NCI-H1417 treated with DMSO at 0.1 percent for 48 hours (cell line): ENCODE results near the gene UCN.
"Not testable (repeated sequence)": the region's sequence is repeated elsewhere in the genome, so short reads cannot be mapped to it uniquely, and the experiment has no call there.

Experiments
- DNase-seq: peaks from one replicate; lab custom pipeline; 2025; lab: John Stamatoyannopoulos, UW

UCN gene

DNA sequence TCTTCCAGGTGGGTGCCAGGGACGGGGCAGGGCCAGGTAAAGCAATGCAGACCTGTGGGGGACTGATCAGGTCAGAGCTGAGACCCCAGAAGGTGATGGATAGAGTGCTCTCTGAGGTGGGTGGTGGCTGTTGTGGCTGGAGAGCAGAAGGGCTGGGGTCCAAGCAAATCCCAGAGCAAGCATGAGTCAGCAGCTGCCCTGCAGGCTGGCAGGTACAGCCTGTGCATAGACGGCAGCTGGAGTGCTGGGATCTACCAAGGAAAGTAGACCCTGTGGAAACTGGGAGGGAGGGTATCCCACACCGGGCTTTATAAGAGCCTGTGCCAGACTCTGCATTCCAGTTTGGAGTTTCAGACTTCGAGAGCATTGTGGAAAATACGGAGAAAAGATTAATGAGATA, 25.4 kb downstream of the UCN start:
- no peak for DNase-seq

DNA sequence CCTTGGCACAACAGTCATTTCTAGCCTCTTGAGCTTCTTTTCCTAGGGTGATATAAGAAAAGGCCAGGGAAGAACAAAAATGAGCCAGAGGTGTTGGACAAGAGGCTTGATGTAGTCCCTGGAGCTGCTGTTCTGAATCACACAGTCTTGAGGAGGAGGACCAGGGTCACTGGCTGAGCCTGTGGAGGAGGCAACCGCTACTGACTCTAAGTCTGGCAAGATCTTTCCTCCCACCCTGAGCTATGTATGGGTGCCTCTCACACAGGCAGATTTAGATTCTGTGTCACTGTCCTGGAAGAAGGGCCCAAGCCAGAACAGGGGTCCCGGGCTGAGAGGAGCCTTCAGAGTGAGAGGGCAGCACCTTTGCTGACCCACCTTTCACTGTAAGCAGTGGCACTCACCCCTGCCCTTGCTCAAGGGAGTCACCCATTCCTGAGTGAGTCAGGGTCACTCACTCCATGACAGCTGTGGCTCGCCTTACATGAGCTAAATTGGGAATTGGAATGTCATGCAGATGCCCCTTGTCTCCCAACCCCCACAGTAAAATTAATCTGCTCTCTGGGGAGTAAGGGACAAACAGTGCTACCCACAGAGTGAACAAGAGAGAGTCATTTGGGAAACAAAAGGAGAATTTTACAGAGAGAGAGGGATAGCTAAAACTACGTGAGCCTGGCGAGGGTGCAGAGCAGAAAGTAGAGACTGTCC, 26.2 kb downstream of the UCN start, which contains the start of gene TRIM54:
Gene TRIM54 (plus strand): TSS at position 575 of the 705 bp plus-strand sequence. CDS start 303 bp downstream, outside the sequence.
- no peak for DNase-seq

DNA sequence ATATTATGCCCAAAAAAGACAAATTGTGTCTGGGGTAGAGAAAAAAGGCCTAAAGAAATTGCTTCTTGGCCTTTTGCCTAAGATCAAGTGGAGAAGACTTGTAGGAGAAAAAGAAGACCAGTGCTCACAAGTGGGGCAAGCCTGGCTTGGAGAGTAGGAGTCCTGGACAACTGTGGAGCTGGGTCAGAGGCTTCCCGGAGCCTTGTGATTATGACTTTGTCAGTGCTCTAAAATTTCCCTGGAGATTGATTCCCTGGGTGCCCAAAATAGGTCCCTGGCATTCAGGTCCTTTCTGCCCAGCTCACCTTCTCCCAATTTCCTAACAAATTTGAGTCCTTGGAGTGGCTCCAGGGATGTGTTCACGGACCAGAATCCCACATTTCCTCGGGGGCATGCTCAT, 26.8 kb downstream of the UCN start:
- DNase-seq, result no peak

DNA sequence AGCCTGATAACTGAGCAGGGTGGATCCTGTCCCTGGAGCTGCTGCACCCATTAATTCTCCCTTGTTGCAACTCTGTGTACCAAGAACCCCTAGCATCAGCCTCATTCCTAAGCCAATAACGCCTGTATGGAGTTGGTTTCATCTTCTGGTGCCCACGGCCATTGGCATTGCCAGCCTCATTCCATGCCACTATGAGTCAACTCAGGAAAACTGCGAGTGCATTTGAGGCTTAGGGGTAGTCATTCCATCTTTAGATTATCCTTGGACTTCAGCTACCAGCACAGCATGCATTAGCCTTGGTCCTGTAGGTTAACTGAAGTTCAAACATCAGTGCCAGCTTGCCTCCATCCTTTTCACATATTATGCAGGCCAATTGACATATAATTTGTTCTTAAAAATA, 27.4 kb downstream of the UCN start:
- no peak for DNase-seq

DNA sequence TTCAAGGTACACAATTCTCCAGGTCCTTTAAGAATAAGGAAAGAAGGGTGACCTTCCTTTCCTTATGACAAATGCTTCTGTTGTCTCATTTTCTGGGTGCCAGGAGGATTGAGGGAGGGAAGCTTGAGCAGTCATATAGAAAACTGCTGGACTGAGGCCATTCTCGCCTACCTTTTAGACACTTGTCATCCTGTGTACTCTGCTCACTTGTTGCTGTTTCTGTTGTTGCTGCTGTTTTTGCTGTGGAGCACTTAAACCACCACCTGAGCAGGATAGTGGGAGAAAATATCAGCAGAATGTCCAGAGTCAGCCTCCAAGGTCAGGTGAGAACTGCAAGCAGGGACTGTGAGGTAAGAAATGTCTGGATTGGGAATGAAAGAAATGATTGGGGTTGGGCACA, 30.2 kb downstream of the UCN start:
- DNase-seq, result no peak

DNA sequence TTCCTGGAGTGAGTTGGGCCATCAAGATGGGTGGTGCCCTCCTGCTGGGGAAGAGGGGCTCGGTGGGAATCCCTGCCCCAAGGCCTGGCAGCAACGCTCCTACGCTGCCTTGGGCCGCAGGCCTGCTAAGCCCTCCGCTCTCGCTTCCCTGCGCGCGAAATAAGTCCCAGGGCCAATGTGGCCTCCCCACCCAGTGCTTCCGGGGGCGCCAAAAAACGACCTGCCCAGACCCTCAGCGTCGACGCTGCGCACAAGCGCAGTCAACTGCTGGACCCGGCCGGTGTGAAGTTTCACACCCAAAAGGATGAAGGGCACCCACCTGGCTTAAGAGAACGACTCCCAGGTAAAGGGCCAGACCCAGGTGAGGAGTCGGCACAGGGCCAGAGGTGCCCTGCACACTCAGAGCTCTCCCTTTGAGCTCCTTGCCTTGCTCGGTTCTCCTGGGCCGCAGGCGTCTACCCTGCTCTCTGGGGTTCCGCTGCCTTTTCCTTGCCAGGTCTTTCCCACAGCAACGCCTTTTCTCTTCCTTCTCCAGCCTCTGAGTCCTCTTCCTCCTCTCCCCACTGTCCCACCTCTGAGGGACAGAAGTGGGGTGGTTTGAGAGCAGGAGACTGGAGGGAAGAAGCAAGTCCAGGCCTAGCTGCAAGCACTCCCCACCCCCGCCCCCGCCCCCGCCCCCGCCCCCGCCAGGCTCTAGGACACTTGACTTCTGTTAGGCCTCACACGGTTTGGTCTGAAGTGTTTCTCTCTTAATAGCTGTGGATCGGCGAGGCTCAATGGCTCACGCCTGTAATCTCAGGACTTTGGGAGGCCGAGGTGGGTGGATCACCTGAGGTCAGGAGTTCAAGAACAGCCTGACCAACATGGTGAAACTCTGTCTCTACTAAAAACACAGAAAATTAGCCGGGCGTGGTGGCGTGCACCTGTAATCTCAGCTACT, 32.8 kb downstream of the UCN start, which contains the start of gene DNAJC5G:
Gene DNAJC5G (plus strand): TSS at position 223 of the 940 bp plus-strand sequence. CDS start 1,296 bp downstream, outside the sequence.
- DNase-seq, result no peak

DNA sequence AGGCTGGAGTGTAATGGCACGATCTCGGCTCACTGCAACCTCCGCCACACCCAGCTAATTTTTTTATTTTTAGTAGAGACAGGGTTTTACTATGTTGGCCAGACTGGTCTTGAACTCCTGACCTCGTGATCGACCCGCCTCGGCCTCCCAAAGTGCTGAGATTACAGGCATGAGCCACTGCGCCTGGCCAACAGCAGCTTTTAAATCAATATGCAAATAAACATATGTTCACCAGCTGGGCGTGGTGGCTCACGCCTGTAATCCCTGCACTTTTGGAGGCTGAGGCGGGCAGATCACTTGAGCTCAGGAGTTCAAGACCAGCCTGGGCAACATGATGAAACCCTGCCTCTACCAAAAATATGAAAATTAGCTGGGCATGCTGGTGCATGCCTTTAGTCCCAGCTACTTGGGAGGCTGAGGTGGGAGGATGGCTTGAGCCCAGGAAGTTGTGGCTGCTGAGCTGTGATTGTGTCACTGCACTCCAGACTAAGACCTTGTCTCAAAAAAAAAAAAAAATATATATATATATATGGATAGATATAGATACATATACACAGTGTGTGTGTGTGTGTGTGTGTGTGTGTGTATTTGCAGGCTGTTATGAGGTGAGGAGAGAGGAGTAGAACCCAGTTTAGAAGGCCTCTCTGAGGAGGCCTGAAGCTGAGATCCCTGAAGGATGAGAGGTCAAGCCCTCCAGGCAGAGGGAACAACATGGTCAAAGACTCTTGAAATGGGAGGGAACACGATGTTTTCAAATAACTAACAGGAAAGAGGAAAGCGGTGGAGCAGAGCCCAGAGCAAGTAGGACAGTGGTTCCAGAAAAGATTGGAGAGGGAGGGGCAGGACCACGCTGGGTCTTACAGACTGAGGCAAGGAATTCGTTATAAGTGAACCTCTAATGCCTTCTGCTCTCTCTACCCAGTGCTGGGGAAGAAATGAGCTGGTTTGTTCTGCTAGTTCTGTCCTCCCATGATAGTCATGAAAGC, 35.4 kb downstream of the UCN start:
- DNase-seq, result not testable (repeated sequence)

DNA sequence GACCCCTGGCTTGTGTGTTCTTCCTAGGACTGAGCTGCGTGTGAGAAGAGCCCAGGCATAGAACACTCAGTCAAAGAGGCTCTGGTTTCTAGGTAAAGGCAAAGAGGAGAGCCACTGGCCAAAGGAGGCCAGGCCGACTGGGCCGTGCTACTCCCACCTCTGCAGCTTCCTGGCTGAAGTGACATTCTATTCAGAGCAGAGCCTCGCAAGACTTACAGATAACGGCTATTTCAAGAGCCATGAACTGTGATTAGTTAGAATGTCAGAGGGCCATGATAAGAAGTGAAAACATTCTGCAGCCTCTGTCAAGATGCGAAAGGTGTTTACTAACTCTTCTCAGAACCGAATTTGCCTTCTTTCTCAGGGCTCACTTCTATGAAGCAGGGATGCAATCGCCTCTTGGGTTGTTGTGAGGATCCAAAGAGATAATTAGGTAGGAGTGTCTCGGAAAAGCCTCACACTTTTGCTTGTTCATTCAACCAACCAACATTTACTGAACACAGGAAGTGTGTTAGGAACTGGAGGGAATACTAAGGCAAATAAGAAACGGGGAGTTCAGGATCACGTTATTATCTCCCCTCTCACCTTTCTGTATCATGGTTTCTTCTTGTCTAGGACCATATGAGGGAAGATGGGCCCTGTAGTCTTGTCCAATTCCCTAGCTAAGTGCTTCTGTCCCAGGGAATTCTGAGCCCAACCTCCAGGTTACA, 36.5 kb downstream of the UCN start:
- no peak for DNase-seq

DNA sequence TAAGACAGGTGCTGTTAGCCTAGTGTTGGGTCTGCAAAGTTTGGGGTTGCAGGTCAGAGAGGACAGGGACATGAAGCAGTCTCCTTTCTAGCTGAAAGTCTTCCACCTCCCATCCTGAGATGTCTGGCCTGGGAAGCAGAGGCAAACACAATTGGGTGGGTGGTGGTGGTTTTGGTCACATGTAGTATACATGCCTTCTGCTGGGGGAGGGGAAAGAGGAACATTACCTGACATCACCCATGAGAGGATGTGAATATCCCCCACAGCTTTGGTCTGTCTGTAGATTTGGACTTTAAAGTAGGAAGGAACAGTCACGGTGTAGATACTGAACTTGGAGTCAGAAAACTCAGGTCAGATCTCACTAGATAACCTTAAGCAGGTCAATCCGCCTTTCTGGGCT, 37.6 kb downstream of the UCN start:
- no peak for DNase-seq

DNA sequence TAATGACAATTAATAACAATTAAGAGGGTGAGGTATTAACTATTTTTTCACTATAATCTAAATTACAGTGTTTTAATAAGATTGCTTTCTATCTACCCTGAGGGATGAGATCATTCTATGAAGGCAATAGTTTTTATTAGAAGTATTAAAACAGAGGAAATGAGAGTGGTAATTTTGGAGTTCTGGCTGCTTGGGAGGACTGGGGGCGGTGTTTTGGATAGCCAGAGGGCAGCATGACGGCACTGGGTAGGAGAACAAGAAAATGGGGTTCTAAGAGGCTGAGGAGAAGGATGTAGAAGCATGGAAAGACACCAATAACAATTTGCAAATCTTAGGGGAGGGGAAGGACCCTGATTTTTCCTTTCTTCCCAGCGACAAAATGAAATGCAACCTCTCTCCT, 38.1 kb downstream of the UCN start:
- no peak for DNase-seq

DNA sequence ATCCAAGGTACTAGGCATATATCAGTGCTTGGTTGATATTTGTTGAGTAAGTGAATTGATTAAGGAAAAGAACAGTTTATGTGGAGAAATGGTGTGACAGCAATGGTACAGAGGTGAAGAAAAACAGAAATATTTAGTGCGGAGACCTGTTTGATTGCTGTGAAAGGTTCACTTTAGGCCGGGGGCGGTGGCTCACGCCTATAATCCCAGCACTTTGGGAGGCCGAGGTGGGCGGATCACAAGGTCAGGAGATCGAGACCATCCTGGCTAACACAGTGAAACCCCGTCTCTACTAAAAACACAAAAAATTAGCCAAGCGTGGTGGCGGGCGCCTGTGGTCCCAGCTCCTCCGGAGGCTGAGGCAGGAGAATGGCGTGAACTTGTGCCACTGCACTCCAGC, 39.9 kb downstream of the UCN start:
- DNase-seq, result not testable (repeated sequence)

DNA sequence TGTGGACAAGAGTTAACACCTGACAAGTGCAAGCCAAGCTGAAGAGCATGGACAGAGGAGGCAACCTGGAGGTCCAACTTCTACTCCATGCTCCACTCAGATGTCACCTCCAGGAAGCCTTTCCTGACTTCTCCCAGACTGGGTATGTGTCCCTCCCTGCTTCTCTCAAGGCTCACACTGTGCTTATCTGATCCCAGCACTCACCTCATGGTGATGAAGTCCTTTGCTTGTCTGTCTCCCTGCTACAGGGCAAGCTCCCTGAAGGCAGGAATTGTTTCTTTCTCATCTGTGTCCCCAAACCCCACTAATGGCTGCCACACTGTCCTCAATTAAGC, 42.7 kb downstream of the UCN start:
- no peak for DNase-seq

DNA sequence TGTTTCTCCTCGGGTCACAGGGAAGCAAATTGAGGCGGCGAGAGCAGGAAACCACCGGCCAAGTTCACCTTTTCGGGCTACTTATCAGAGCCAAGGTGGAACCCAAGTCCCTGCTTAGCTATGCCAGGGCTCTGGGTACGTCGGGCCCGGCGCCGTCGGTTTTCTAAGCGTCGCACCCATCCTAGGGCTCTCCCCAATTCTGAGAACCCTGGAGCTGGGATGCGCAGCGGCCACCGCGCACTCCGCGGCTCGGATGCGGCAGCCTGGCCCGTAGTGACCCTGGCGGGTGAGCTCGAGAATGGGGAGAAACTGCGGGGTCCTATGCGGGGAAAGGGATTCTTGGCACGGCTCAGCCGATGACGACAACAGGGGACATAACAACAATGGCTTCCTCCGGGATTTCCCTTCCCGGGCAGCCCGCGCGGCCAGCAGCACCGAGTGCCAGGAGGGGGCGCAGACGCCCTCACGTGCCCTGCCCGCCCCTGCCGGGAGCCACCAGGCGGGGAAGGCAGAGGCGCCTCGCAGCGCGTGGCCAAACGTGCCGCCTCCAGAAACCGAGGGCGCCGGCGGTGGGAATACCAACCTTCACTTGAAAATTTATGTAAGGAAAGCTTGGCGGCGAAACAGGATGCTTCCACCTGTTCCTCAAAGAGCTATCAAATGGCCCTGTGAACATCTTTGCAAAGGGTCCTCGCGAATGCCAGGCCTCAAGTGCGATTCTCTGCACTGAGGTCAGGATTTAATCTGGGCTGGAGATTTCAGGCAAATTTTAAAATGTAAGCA, 43.3 kb downstream of the UCN start:
- peak; percentile 32 for DNase-seq

DNA sequence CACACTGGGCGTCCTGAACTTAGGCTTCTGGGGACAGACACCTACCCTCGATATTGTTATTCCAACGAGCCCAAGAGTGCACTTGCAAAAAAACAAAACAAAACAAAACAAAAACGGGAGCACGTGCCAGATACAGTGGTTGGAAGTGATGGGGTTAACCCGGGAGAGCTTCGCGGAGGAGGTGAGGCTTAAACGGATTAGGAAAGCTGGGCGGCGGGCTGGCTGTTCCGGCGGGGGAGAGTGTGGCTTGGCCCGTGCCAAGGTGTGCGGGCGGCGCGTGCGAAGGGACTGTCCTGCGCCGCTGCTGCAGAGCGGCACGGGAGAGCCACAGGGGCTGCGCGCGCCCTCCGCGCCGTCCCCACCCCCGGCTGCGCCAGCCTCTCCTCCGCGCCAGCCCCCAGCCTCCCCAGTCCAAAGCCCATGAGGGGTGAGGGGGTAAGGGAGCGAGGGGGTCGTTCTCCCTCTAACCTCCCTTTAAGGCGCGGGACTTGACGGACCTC, 43.9 kb downstream of the UCN start:
- no peak for DNase-seq

DNA sequence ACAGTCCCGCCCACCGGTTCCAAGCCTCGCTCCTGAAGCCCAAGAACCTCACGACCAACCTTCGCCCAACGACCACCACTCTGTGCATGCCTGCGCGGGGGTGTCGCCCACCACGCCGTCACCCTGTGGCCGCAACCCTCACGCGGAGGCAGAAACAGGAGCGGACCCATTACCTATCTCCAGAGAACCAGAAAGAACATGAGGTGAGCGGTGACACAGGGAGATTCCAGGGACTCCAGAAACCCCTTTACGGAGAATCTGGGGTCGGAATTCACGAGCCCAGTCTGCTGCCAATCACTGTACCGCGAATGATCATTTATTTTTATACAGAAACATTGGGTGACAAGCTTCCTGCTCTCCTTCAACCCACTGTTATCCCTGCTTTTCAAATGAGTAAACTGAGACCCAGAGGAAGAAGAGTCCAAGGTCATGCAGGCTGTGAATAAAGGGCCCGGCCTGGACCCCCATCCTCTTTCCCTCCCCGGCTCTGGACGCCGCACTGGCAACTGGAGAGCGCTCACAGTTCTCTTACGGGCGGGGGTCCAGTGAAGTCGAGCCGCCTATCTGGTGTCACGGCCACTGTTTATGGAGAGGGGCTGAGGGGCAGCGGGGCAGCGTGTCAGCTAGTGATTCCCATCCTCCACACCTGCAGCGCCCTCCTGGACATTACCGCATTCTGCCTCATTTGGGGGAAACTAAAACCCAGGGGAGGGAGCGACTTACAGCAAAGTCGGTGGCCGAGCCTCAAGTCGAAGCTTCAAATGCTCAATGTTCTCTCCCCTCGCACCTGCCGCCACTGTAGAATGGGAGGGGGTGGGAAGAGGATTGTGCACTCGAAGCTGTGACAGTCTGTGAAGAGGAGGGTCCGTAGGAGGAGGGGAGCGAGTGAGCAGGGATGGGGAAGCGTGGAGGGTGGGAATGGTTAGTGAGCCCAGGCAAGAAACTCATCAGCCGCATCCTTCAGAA, 44.7 kb downstream of the UCN start:
- no peak for DNase-seq

DNA sequence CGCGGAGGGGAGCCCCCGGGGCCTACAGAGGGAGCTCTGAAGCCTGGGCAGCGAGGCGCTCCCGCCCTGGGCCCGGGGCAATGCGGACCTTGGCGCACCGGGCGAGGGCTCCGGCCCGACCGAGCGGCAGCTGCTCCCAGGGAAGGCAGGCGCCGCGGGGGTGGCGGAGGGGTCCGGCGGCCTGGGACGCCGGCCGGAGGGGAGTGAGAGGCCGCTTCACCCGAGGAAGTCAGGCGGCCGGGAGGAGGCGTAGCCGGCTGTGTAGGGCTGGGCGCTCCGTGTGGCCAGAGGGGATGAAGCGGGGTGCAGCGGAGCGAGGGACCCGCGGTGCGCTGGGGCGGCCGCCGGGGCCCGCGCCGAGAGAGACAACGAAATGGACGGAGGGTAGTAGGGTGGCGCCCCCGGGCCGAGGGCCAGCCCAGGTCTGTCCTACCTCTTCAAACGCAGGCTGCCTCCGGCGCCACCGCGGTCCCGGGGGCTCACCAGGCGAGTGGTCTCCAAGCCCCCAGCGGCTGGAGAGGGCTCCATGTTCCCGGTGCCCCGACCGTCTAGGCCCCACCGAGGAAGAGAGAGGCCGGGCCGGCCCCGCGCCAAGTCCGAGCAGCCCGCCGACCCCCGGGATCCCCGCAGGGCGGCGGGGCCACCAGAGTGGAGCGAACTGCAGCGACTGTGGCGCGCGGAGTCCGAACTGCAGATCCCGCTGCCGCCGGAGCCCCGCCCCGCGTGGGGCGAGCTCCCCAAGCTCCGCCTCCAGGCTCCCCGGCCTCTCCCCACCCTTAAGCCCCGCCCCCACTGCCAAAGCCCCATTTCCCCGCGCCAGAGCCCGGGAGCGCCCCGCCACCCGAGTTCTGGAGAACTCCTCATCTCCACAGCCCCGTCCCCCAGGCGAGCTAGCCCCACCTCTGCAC, 45.6 kb downstream of the UCN start, which contains the start of gene SLC30A3:
Gene SLC30A3 (minus strand): TSS at position 669 of the 908 bp plus-strand sequence. CDS start 141 bp downstream, at position 528.
- DNase-seq, result no peak

DNA sequence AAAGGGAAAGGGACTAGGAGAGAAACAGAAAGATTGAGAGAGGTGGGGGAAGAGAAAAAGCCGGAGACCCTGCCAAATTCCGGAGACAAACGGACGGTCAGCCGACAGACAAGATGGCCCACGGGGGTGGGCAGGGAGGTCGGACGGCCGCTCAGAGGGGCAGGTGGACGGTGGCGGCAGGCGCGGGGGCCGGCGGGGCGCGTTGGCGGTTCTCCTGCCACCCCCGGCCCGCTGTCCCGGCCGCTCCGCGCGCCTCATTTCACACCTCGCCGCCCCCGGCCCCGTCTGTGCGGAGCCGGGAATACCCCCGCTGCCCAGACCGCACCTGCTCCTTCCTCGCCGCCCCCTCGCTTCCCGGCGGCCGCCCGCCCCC, 46.3 kb downstream of the UCN start:
- no peak for DNase-seq
